Astrocyte of the spinal cord (primary cell): ENCODE results near the gene ETV5.

Source experiments
- DNase-seq: peaks from one replicate; pipeline ENCODE4 v3.0.0; 2011; ENCODE audit warnings: low read depth, low spot score
- H3K4me3 ChIP-seq: 2 replicates; pipeline ENCODE4 v1.5.1; 2011; ENCODE audit warnings: low read depth, mild to moderate bottlenecking, low read length, moderate library complexity
- CTCF ChIP-seq: IDR thresholded peaks from 2 replicates; pipeline ENCODE4 v1.5.1; 2012; ENCODE audit warnings: low read depth, mild to moderate bottlenecking, low read length, inconsistent platforms
- in situ Hi-C: cut with HindIII; loops from 2 replicates; pipeline ENCODE4 v1.10.0; 2017; ENCODE audit warnings: low sequenced_read_pairs

The ETV5 gene

GRCh38 chr3:186090901-186091300 lies 18.0 kb downstream of the ETV5 start:
- in situ Hi-C loops = no loop called here
- no peak for DNase-seq
- no peak overlapping the region for H3K4me3 ChIP-seq
- no peak for TF ChIP-seq CTCF

- no peak for TF ChIP-seq CTCF
- in situ Hi-C loops = no loop called here
- no peak for DNase-seq
- H3K4me3 ChIP-seq = no peak overlapping the region
Observed at GRCh38 chr3:186088335-186088734, 20.6 kb downstream of the ETV5 start.

- in situ Hi-C loops = no loop called here
- DNase-seq = no peak
Observed at GRCh38 chr3:186084264-186084663, 24.6 kb downstream of the ETV5 start.

GRCh38 chr3:186083746-186084145 lies 25.1 kb downstream of the ETV5 start:
- no peak for DNase-seq
- H3K4me3 ChIP-seq = no peak overlapping the region
- in situ Hi-C loops = no loop called here
- no peak for TF ChIP-seq CTCF

More at GRCh38 chr3:186084264-186084663, 24.6 kb downstream of the ETV5 start:
- TF ChIP-seq CTCF = no peak
- H3K4me3 ChIP-seq = no peak overlapping the region

GRCh38 chr3:186082150-186082549 lies 26.7 kb downstream of the ETV5 start:
- in situ Hi-C loops = no loop called here
- TF ChIP-seq CTCF = no peak
- no peak overlapping the region for H3K4me3 ChIP-seq
- DNase-seq = no peak

- no peak overlapping the region for H3K4me3 ChIP-seq
- DNase-seq = no peak
- no peak for TF ChIP-seq CTCF
- in situ Hi-C loops = no loop called here
Observed at GRCh38 chr3:186081678-186082077, 27.2 kb downstream of the ETV5 start.
